HG02973 (cell line): ENCODE results near the gene ROMO1.
"Not testable (repeated sequence)": the region's sequence is repeated elsewhere in the genome, so short reads cannot be mapped to it uniquely, and the experiment has no call there.

Experiments
- ATAC-seq: cut with Tn5 transposase; IDR thresholded peaks from one replicate; pipeline ENCODE4 v1.9.1; 2021; ENCODE audit warnings: moderate library complexity; ENCODE audit not compliant: unreplicated experiment

The ROMO1 gene

DNA sequence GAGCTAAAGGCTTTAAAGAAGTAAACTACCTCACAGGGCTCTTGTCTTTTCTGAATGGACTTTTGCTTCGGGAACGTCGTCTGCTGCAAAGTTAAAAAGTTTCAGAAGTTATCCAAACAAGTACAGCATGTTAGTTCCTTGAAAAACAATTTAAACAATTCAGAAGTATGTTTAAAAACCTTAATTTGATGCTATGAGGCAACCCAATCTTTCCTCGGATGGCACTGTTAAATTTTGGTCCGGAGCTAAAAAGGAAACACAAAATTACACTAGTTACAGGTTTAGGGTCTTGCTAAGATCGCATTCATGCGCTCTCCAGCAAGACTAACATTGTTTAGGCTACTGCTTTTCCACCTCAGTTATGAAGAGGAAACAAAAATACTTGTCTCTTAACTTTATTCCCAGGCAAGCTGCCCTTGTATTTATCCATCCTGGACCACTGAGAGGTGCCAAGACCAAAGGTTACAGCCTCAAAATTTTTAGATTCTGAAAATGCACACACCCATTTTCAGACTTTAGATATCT is 30.1 kb downstream of the ROMO1 start:
- no peak for ATAC-seq

GRCh38 chr20:35729836-35730582 is 30.8 kb downstream of the ROMO1 start:
- no peak for ATAC-seq

- ATAC-seq: no peak
Observed at GRCh38 chr20:35730583-35731468, 31.6 kb downstream of the ROMO1 start.

GRCh38 chr20:35731469-35731788 is 32.2 kb downstream of the ROMO1 start:
- ATAC-seq: no peak

DNA sequence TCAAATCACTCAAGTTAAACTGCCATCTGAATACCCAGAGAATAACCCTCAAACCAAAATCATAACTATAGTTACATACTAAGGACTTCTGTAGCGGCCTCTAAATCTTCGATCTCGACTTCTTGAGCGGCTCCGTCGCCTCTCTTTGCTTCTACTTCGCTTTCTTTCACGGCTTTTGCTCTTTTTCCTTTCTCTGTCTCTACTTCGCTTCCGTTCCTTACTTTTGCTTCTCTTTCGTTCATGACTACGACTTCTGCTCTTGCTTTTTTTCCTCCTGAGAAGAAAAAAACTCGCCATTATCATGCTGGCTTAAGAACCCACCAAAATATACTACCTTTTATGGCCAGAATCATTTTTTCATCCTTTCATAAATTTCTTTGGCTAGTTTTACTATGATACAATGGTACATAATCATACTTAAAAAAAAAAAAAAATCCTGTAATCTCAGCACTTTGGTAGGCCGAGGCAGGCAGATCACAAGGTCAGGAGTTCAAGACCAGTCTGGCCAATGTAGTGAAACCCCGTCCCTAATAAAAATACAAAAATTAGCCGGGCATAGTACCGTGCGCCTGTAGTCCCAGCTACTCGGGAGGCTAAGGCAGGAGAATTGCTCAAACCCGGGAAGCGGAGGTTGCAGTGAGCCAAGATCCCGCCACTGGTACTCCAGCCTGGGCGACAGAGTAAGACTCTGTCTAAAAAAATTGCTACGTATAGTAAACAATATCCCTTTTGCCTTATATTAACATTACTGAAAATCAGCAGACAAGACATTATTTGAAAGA is 32.8 kb downstream of the ROMO1 start:
- no peak for ATAC-seq

DNA sequence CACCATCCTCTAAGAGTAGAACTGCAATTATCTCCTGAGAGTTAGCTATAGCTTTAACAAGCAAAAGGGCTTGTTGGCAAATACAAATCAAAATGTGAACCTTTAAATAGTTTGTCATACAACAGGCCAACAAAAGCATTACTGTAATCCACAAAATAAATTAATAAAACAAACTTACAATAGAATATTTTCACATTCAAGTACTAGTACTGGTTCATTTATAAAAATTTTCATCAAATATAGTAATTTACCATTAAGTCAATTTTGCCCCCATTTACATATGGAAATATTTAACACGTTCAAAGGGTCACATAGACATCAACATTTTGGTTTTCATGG is 33.4 kb downstream of the ROMO1 start:
- ATAC-seq: no peak

DNA sequence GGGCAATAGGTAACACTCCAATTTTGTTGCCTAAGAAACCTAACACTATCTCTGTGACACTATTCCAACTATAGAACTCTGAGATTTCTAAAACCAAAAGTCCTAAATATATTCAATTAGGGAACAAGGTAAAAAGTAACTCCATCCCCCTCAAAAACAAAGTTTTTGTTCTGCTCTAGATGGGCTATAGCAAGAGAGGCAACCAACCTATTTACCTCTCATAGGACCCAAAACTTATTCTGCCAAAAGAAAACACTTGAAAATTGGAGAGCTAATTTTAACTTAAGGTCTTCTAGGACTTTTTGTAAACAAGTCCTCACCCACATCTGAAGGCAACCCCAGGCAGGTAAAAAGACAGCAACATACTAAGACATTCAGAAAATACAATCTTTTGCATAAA is 35.2 kb downstream of the ROMO1 start:
- ATAC-seq: no peak

GRCh38 chr20:35734777-35735649 is 35.8 kb downstream of the ROMO1 start:
- ATAC-seq: no peak

GRCh38 chr20:35735826-35736470 is 36.7 kb downstream of the ROMO1 start:
- no peak for ATAC-seq

GRCh38 chr20:35737865-35738333 is 38.7 kb downstream of the ROMO1 start:
- ATAC-seq: no peak

- ATAC-seq: no peak
Observed at GRCh38 chr20:35738410-35739179, 39.4 kb downstream of the ROMO1 start.

DNA sequence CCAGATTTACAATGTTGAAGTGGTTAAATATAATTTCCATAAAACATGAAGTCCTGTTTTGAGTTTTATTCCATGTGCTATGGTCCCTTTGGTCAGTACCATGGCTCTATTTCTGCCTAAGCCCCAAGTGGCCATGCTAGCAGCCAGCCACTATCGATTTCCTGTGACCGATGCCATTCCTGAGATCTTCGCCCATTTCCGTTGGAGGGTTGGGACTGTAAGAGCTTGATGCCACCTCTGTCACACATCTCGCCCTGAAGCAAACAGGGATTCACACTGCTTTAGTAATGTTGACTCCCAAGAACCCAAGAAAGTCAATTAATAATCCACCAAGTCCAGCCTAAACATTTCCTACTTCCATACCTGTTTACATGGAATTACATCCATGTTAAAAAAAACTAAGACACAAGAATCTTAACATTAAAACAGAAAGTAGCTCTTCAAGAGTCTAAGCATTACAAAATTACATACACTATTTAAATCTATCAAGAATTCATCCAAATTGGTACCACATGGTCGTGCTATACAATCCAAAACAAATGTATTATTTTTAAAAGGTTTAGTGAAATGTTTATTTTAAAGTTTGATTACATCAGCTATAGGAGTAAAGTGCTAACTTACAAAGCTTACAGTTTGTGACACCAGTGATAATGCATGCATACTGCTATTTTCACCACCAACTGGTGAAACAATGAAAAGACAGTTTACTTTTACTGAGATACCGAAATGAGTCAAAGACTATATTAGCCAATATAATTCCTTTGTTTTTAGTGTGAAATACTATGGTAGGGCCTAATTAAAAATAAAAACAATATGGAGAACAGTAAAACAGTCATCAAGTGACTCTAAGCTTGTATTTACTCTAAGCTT is 40.3 kb downstream of the ROMO1 start:
- no peak for ATAC-seq

DNA sequence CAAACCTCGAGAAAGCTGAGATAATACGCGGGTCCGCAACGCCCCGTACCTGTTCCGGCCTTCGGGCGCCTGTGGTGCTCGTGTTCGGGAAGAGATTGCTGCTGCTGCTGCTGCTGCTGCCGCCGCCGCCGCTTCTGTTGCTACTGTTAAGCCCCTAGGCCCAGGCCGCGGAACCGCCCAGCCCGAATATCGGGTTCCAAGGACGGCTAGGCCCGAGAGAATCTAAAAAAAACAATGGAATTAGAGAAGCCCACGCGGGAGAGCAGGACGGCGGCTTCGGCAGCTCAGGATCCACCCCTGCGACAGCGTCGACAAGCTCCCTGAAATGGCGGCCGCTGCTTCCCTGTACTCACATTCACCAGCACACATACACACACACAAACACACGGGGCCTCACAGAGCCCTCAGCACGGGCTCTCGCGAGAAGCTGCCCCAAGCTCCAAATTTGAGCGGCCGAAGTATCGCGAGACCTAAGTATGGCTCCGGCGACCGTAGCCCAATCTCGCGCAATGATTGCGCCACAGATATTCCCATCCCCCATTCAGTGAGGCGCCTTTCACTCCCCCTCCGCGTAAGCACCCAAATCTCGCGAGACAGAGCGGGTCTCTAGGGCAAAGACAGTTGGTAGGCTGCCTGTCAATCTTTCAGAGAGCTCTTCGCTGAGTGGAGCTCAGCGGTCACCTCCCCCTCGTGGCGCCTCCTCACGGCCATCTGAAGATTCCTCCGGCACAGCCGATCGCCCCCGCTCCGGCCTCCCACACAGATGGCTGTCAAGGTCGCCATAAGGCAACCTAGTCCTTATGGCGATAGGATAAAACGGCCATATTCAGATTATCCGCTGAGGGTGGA is 42.9 kb downstream of the ROMO1 start, which contains the start of gene RBM39:
RBM39 (minus strand) TSS at position 369 of the 849 bp plus-strand sequence. CDS start 1,386 bp downstream, outside the sequence.
- ATAC-seq: peak; percentile 83

GRCh38 chr20:35742741-35743523 is 43.7 kb downstream of the ROMO1 start:
- no peak for ATAC-seq

- no peak for ATAC-seq
Observed at GRCh38 chr20:35743693-35744491, 44.7 kb downstream of the ROMO1 start.

DNA sequence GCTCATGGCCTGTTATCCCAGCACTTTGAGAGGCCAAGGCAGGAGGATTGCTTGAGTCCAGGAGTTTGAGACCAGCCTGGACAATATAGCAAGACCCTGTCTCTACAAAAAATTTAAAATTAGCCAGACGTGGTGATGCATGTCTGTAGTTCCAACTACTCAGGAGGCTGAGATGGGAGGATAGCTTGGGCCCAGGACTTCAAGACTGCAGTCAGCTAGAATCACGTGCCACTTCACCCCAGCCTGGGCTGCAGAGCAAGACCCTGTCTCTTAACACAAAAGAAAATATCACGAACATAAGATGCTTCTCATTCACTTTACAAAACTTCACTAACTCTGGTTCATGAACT is 45.3 kb downstream of the ROMO1 start:
- not testable (repeated sequence) for ATAC-seq
